ENCODE measurements around the gene ALPL. TPM values are rescaled to one million over a fixed set of nuclear protein-coding genes. Genes with fewer than 3 reads are reported as not detected.

Gene ALPL
- total and polyA plus RNA-seq, 9 of the 15 experiments (the other 6 are each of a cell fraction or from before 2014, with no cell fraction given), result 0.04 to 0.38 (median 0.18) TPM; not detected in 4

GRCh38 chr1:21607549-21608529, 98.6 kb downstream of the ALPL start (continued):
- TF ChIP-seq SMARCB1 (IDR thresholded peaks at IDR 0.05; ENCODE audit: insufficient read length, low read depth) (no peak), ZEB2 (IDR thresholded peaks at IDR 0.05) (0 out of 2 replicates have a peak, but pooled peaks have one; percentile 14), RAD21 (CRISPR knock-in tag; conservative IDR thresholded peaks at IDR 0.05 in 1 of 2, IDR thresholded peaks at IDR 0.05 in 1 of 2) (peak in 1 of 2 experiments; percentile 9; a peak in 1 of 4 replicates), HDAC1 (IDR thresholded peaks at IDR 0.05) (0 out of 4 replicates have a peak, but pooled peaks of 1 of the 2 experiments have one; percentile 6), TFAP4 (CRISPR knock-in tag; IDR thresholded peaks at IDR 0.05; ENCODE audit: borderline replicate concordance) (peak; percentile 81), ZNF584 (CRISPR knock-in tag; IDR thresholded peaks at IDR 0.05; ENCODE audit: low read depth) (no peak), COPS2 (conservative IDR thresholded peaks at IDR 0.05) (no peak), CHD2 (IDR thresholded peaks at IDR 0.05; ENCODE audit: low read depth, low read length) (0 out of 2 replicates have a peak, but pooled peaks have one; percentile 11), SNRNP70 (optimal IDR thresholded peaks at IDR 0.05; ENCODE audit: low read depth, low read length) (no peak), TAF1 (IDR thresholded peaks at IDR 0.05; ENCODE audit: control insufficient read depth, extremely low read depth, insufficient read depth, low read length, severe bottlenecking) (peak; percentile 56), HDAC3 (IDR thresholded peaks at IDR 0.05; ENCODE audit: borderline replicate concordance, partially characterized antibody) (no peak), ZNF133 (CRISPR knock-in tag; IDR thresholded peaks at IDR 0.05) (no peak), HEY1 (CRISPR knock-in tag; IDR thresholded peaks at IDR 0.05; ENCODE audit: borderline replicate concordance) (no peak), NKRF (IDR thresholded peaks at IDR 0.05; ENCODE audit: borderline replicate concordance) (peak; percentile 21; the same call in 1 of the 2 replicates), ZBED1 (IDR thresholded peaks at IDR 0.05) (no peak), MXI1 (IDR thresholded peaks at IDR 0.05; ENCODE audit: low read depth, low read length) (no peak), POLR2A (conservative IDR thresholded peaks at IDR 0.05) (peak; percentile 82), ZNF431 (CRISPR knock-in tag; IDR thresholded peaks at IDR 0.05) (no peak), CTBP1 (IDR thresholded peaks at IDR 0.05; ENCODE audit: borderline replicate concordance) (peak; percentile 63; the same call in 1 of the 2 replicates), NR2F6 (CRISPR knock-in tag; IDR thresholded peaks at IDR 0.05) (no peak)
- TF ChIP-seq, protein P1, sequence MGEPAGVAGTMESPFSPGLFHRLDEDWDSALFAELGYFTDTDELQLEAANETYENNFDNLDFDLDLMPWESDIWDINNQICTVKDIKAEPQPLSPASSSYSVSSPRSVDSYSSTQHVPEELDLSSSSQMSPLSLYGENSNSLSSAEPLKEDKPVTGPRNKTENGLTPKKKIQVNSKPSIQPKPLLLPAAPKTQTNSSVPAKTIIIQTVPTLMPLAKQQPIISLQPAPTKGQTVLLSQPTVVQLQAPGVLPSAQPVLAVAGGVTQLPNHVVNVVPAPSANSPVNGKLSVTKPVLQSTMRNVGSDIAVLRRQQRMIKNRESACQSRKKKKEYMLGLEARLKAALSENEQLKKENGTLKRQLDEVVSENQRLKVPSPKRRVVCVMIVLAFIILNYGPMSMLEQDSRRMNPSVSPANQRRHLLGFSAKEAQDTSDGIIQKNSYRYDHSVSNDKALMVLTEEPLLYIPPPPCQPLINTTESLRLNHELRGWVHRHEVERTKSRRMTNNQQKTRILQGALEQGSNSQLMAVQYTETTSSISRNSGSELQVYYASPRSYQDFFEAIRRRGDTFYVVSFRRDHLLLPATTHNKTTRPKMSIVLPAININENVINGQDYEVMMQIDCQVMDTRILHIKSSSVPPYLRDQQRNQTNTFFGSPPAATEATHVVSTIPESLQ (CRISPR knock-in tag; IDR thresholded peaks at IDR 0.05), result no peak
- TF ChIP-seq, protein P2, sequence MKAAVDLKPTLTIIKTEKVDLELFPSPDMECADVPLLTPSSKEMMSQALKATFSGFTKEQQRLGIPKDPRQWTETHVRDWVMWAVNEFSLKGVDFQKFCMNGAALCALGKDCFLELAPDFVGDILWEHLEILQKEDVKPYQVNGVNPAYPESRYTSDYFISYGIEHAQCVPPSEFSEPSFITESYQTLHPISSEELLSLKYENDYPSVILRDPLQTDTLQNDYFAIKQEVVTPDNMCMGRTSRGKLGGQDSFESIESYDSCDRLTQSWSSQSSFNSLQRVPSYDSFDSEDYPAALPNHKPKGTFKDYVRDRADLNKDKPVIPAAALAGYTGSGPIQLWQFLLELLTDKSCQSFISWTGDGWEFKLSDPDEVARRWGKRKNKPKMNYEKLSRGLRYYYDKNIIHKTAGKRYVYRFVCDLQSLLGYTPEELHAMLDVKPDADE (conservative IDR thresholded peaks at IDR 0.05; ENCODE audit: control insufficient read depth, low read depth, low read length), result no peak
